Lower leg skin (tissue), 4 donors: Measurements from ENCODE around the gene CA14. TPM values are rescaled to one million over a fixed set of nuclear protein-coding genes. Genes with fewer than 3 reads are reported as not detected.
A peak's percentile ranks its signal among the peaks of the same experiment; 100 is the strongest.
"Not testable (repeated sequence)": the region's sequence is repeated elsewhere in the genome, so short reads cannot be mapped to it uniquely, and the experiment has no call there.

Source experiments
- DNase-seq, 2 donors: peaks; one replicate each; pipeline ENCODE4 v3.0.0-alpha.2; 2019; ENCODE audit warnings: low spot score in 2 of 2
- H3K4me3 ChIP-seq: fragments of 200-600 bp; sonication (generic); 2 replicates; pipeline ENCODE4 v1.5.1; 2017; ENCODE audit warnings: mild to moderate bottlenecking, low read depth; ENCODE audit not compliant: poor library complexity, severe bottlenecking
- CTCF ChIP-seq, 3 donors: fragments of 450-650 bp; IDR thresholded peaks; one replicate each; pipeline ENCODE4 v1.5.1; 2016; ENCODE audit warnings: antibody characterized with exemption in 3 of 3, mild to moderate bottlenecking in 3 of 3, moderate library complexity in 2 of 3
- POLR2A ChIP-seq, 2 donors: fragments of 450-650 bp; IDR thresholded peaks; one replicate each; pipeline ENCODE4 v1.6.1; 2016 to 2017; ENCODE audit warnings: antibody characterized with exemption in 2 of 2, mild to moderate bottlenecking in 1 of 2, moderate library complexity in 1 of 2
- WGBS, 2 donors: methylation state at CpG; one replicate each; pipeline ENCODE4 v1.1.5; 2018; 5-methylcytosine and 5-hydroxymethylcytosine counted together
- intact Hi-C: fragments of 100-400 bp; cut with DNase I; formaldehyde crosslinking; loops from one replicate; pipeline ENCODE4 v1.15.0; 2023; ENCODE audit warnings: low total_unique reads
- total RNA-seq, 4 donors: library from RNA; depleted of rRNA; stranded (reverse); fragments of >200 nt; gene quantifications; one replicate each; pipeline ENCODE4 v1.1.0, GENCODE V29; 2016

CA14 gene
- total RNA-seq, 4 donors from 2014 or later, result 0.30 to 1.8 (median 0.51) TPM

GRCh38 chr1:150221552-150221951 is 36.0 kb upstream of the CA14 start:
- intact Hi-C loops, result no loop called here
- 86 to 88% methylated on average over 2 of the region's 2 CpGs for WGBS, 2 donors
- no peak for TF ChIP-seq CTCF (IDR thresholded peaks at IDR 0.05)
- TF ChIP-seq POLR2A (IDR thresholded peaks at IDR 0.05), result no peak
- DNase-seq, result no peak
- no peak overlapping the region for H3K4me3 ChIP-seq

GRCh38 chr1:150224983-150225382 is 32.6 kb upstream of the CA14 start:
- WGBS, 2 donors, result 90 to 93% methylated on average over 1 of the region's 1 CpG
- H3K4me3 ChIP-seq, result no peak overlapping the region
- DNase-seq, result no peak
- no peak for TF ChIP-seq CTCF (IDR thresholded peaks at IDR 0.05)
- TF ChIP-seq POLR2A (IDR thresholded peaks at IDR 0.05), result no peak
- intact Hi-C loops, result no loop called here

- intact Hi-C loops, result no loop called here
- TF ChIP-seq POLR2A (IDR thresholded peaks at IDR 0.05) (no peak), CTCF (IDR thresholded peaks at IDR 0.05) (no peak)
- H3K4me3 ChIP-seq, result no peak overlapping the region
- no peak for DNase-seq
- 95 to 100% methylated on average over 1 of the region's 1 CpG for WGBS, 2 donors
Observed at GRCh38 chr1:150225546-150225945, 32.0 kb upstream of the CA14 start.

- DNase-seq, result no peak
- 87 to 88% methylated on average over 2 of the region's 2 CpGs for WGBS, 2 donors
- TF ChIP-seq POLR2A (IDR thresholded peaks at IDR 0.05) (no peak), CTCF (IDR thresholded peaks at IDR 0.05) (no peak)
- no peak overlapping the region for H3K4me3 ChIP-seq
- intact Hi-C loops, result no loop called here
Observed at GRCh38 chr1:150226486-150226885, 31.1 kb upstream of the CA14 start.

GRCh38 chr1:150227228-150227627 is 30.3 kb upstream of the CA14 start:
- no peak overlapping the region for H3K4me3 ChIP-seq
- no peak for DNase-seq
- intact Hi-C loops, result no loop called here
- TF ChIP-seq CTCF (IDR thresholded peaks at IDR 0.05) (no peak), POLR2A (IDR thresholded peaks at IDR 0.05) (no peak)

- peak in 1 of 2 donors; percentile 66 for DNase-seq
- H3K4me3 ChIP-seq, intact Hi-C loops: not testable (repeated sequence)
- 95 to 97% methylated on average over 10 of the region's 10 CpGs for WGBS, 2 donors
Observed at GRCh38 chr1:150228246-150228645, 29.3 kb upstream of the CA14 start.

- peak in 1 of 2 donors; percentile 76 for DNase-seq
- WGBS, 2 donors, result 89 to 93% methylated on average over 10 of the region's 10 CpGs
Observed at GRCh38 chr1:150232921-150233320, 24.7 kb upstream of the CA14 start.

More at GRCh38 chr1:150232921-150233320, 24.7 kb upstream of the CA14 start:
- intact Hi-C loops, H3K4me3 ChIP-seq: not testable (repeated sequence)
